Stomach (tissue), 9 donors: Measurements from ENCODE around the gene ABCC1. TPM values are rescaled to one million over a fixed set of nuclear protein-coding genes. Genes with fewer than 3 reads are reported as not detected.
A peak's percentile ranks its signal among the peaks of the same experiment; 100 is the strongest.

Experiments
- DNase-seq, 2 donors: peaks; one replicate each; pipeline versions ENCODE4 v3.0.0 to v3.0.0-alpha.2; 2013 to 2019
- H3K27ac ChIP-seq, 5 donors: fragments of 200-600 bp in 4 of 5; sonication (generic) in 4 of 5; one replicate each; pipeline ENCODE4 v1.5.1; 2013 to 2019; ENCODE audit warnings: mild to moderate bottlenecking in 1 of 5, moderate library complexity in 1 of 5
- H3K27me3 ChIP-seq, 3 donors: fragments of 200-600 bp; sonication (generic); one replicate each; pipeline ENCODE4 v1.5.1; 2017 to 2019; ENCODE audit warnings: mixed run types in 1 of 3
- H3K36me3 ChIP-seq, 4 donors: fragments of 200-600 bp; sonication (generic); 1 replicate in 3 of 4; 2 replicates in 1 of 4; pipeline ENCODE4 v1.5.1; 2016 to 2019
- H3K4me1 ChIP-seq, 4 donors: fragments of 200-600 bp; sonication (generic); one replicate each; pipeline ENCODE4 v1.5.1; 2016 to 2019
- H3K4me3 ChIP-seq, 4 donors: fragments of 200-600 bp; sonication (generic) in 3 of 4; one replicate each; pipeline ENCODE4 v1.5.1; 2016 to 2019; ENCODE audit warnings: mild to moderate bottlenecking in 1 of 4
- H3K9me3 ChIP-seq, 4 donors: fragments of 200-600 bp; sonication (generic); one replicate each; pipeline ENCODE4 v1.5.1; 2016 to 2019
- EP300 ChIP-seq: sonication (generic); formaldehyde crosslinking; IDR thresholded peaks from one replicate; pipeline ENCODE4 v1.6.1; 2017; ENCODE audit warnings: antibody characterized with exemption
- POLR2A ChIP-seq, 4 donors: fragments of 450-650 bp; IDR thresholded peaks; one replicate each; pipeline ENCODE4 v1.6.1; 2016; ENCODE audit warnings: antibody characterized with exemption in 4 of 4, control low read depth in 2 of 4, mild to moderate bottlenecking in 1 of 4, moderate library complexity in 1 of 4
- POLR2AphosphoS5 ChIP-seq, 3 donors: sonication (generic); formaldehyde crosslinking; IDR thresholded peaks; one replicate each; pipeline ENCODE4 v1.6.1; 2016; ENCODE audit warnings: antibody characterized with exemption in 3 of 3
- WGBS, 5 donors: extraction: QIAGEN DNeasy Blood & Tissue Kit in 3 of 5; methylation state at CpG; one replicate each; pipeline versions ENCODE4 v1.1.5 to v1.1.7; 2013 to 2018; 5-methylcytosine and 5-hydroxymethylcytosine counted together
- intact Hi-C: fragments of 100-400 bp; cut with DNase I; formaldehyde crosslinking; loops from one replicate; pipeline ENCODE4 v1.15.1; 2023; ENCODE audit warnings: low total_unique reads
- polyA plus RNA-seq, 3 donors: library from polyadenylated mRNA; stranded (reverse); fragments of 200-250 nt; gene quantifications; one replicate each; pipeline ENCODE4 v1.2.3, GENCODE V29; 2013
- total RNA-seq, 5 donors: library from RNA; depleted of rRNA; stranded (reverse); fragments of >200 nt; gene quantifications; one replicate each; pipeline versions ENCODE4 v1.1.0 to v1.2.3, GENCODE V29; 2014 to 2016
- TF ChIP-seq, protein P1 (sequence below), 7 experiments: fragments of 450-650 bp in 4 of 7; fragments of 200-600 bp in 3 of 7; sonication (generic) in 3 of 7; IDR thresholded peaks; one replicate each; pipeline ENCODE4 v1.5.1; 2016 to 2019; ENCODE audit warnings: antibody characterized with exemption in 7 of 7, control low read depth in 2 of 7, mild to moderate bottlenecking in 1 of 7
- donor health status: healthy with polysubstance abuse.
- donor health status: Bipolar disorder and iron deficiency.
- donor health status: healthy.

Gene ABCC1
- total and polyA plus RNA-seq, 8 donors, result 2.3 to 105 (median 24.9) TPM

DNA sequence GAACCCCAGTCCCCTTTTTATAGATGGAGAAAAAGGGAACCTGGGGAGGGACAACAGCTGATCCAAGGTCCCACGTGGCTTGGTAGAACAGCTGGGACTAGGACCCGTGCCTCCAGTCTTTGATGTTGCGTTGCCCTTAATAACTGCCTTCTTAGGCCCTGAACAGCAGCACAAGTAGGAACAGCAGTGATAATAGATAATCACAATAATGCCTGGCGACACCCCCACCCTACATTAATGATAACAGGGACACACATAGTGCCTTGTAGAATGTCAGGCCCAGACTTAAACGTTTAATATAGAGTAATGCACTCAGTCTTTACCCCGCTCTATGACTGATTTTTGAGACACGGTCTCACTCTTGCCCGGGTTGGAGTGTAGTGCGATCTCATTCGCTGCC is 177.5 kb downstream of the ABCC1 start:
- TF ChIP-seq POLR2AphosphoS5 (IDR thresholded peaks at IDR 0.05) (no peak), POLR2A (IDR thresholded peaks at IDR 0.05) (no peak), EP300 (no peak)
- TF ChIP-seq, protein P1, sequence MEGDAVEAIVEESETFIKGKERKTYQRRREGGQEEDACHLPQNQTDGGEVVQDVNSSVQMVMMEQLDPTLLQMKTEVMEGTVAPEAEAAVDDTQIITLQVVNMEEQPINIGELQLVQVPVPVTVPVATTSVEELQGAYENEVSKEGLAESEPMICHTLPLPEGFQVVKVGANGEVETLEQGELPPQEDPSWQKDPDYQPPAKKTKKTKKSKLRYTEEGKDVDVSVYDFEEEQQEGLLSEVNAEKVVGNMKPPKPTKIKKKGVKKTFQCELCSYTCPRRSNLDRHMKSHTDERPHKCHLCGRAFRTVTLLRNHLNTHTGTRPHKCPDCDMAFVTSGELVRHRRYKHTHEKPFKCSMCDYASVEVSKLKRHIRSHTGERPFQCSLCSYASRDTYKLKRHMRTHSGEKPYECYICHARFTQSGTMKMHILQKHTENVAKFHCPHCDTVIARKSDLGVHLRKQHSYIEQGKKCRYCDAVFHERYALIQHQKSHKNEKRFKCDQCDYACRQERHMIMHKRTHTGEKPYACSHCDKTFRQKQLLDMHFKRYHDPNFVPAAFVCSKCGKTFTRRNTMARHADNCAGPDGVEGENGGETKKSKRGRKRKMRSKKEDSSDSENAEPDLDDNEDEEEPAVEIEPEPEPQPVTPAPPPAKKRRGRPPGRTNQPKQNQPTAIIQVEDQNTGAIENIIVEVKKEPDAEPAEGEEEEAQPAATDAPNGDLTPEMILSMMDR (IDR thresholded peaks at IDR 0.05), result no peak
- 69 to 76% (median 72%) methylated on average over 10 of the region's 10 CpGs for WGBS, 5 donors
- Histone ChIP-seq H3K27me3 (no peaks in the 10 kb centered on the region), H3K4me1 (peaks cover 0 to 5% (median 0%) of the 10 kb centered on the region in 4 donors), H3K4me3 (no peak overlapping the region), H3K9me3 (peaks cover 0 to 12% (median 4%) of the 10 kb centered on the region in 4 donors), H3K27ac (peak overlapping the region in 4 of 5 donors; percentile 2 to 74 (median 39)), H3K36me3 (peaks cover 46 to 97% (median 93%) of the 10 kb centered on the region in 4 donors)
- intact Hi-C loops, result loop anchor here (10.0 kb wide), 1 partner anchor 92 kb away; no protein-coding TSS in a partner anchor
- no peak for DNase-seq

DNA sequence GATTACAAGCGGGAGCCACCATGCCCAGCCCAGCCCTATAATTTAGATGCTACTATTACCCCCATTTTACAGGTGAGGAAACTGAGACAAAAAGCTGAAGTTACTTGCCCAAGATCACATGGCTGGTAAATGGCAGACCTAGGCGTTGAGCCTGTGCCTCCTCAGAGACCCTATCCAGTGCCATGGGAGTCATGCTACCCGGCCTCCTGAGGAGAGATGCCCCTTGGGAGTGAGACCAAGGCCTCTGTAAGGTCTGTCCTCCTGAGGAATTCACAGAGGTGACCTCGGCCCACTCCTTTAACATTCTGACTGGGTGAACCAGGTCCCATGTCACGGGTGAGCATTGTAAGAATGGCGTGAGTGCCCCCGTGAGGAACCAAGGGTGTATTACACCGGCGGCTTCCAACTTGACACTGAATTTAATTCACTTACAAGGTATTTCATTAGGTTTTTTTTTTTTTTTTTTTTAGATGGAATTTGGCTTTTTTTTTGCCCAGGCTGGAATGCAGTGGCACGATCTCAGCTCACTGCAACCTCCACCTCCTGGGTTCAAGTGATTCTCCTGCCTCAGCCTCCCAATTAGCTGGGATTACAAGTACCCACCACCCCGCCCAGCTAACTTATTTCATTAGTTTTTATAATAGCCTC is 178.2 kb downstream of the ABCC1 start:
- WGBS, 5 donors, result 26 to 35% (median 32%) methylated on average over 10 to 11 of the region's 11 CpGs
- H3K36me3 ChIP-seq, result peaks cover 43 to 97% (median 92%) of the 10 kb centered on the region in 4 donors
- peak; percentile 74 to 86 for DNase-seq
- intact Hi-C loops, result loop anchor here (10.0 kb wide), 1 partner anchor 93 kb away; no protein-coding TSS in a partner anchor
- TF ChIP-seq EP300 (no peak), POLR2AphosphoS5 (IDR thresholded peaks at IDR 0.05) (peak in 1 of 3 donors; percentile 32), POLR2A (IDR thresholded peaks at IDR 0.05) (no peak)
- TF ChIP-seq, protein P1 (IDR thresholded peaks at IDR 0.05), result peak in 5 of 7 experiments; percentile 85 to 95 (median 91)
- no peaks in the 10 kb centered on the region for H3K27me3 ChIP-seq
- peaks cover 0 to 5% (median 0%) of the 10 kb centered on the region in 4 donors for H3K4me1 ChIP-seq
- H3K9me3 ChIP-seq, result peaks cover 0 to 12% (median 4%) of the 10 kb centered on the region in 4 donors
- H3K27ac ChIP-seq, result peak overlapping the region in 4 of 5 donors; percentile 2 to 74 (median 39)
- H3K4me3 ChIP-seq, result no peak overlapping the region

DNA sequence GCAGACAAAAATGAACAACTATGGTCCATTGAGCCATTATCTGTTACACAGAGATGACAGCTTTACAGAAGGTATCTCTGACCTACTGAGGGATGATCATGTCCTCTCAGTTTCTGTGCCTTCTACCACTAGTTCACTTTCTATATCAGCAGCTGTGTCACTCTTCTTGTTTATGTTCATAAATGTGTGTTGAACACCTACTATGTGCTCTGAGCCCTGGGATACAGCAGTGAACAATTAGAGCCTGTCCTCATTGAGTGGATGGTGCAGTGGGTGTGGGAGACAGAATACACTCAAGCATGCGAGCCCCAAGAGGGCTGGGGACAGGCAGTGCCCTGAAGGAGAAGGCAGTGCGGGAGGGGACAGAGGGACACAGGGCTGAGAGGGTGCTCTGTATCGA is 181.8 kb downstream of the ABCC1 start:
- Histone ChIP-seq H3K4me3 (no peak overlapping the region), H3K27ac (no peak overlapping the region), H3K36me3 (peaks cover 55 to 99% (median 94%) of the 10 kb centered on the region in 4 donors), H3K9me3 (no peaks in the 10 kb centered on the region), H3K27me3 (no peaks in the 10 kb centered on the region), H3K4me1 (peaks cover 0 to 5% (median 0%) of the 10 kb centered on the region in 4 donors)
- 79 to 96% (median 93%) methylated on average over 3 of the region's 3 CpGs for WGBS, 5 donors
- intact Hi-C loops, result no loop called here
- no peak for DNase-seq
- TF ChIP-seq EP300 (no peak), POLR2A (IDR thresholded peaks at IDR 0.05) (no peak), POLR2AphosphoS5 (IDR thresholded peaks at IDR 0.05) (no peak)
- TF ChIP-seq, protein P1 (IDR thresholded peaks at IDR 0.05), result no peak

DNA sequence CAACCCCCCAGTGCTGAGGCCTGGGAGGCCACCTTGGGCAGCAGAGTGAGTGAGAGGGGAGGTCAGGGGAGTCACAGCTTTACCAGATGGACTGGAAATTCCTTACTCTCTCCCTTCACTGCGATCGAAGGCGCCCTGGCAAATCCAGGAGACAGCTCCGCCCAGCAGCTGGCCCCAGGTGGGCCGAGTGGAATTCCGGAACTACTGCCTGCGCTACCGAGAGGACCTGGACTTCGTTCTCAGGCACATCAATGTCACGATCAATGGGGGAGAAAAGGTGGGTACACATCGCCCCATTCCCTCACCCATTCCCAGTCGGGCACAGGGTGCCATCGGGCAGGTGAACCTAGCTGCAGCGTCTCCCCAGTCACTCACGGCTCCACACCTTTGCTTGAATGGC is 182.2 kb downstream of the ABCC1 start:
- DNase-seq, result no peak
- Histone ChIP-seq H3K36me3 (peaks cover 60 to 99% (median 94%) of the 10 kb centered on the region in 4 donors), H3K27me3 (no peaks in the 10 kb centered on the region), H3K27ac (no peak overlapping the region), H3K9me3 (no peaks in the 10 kb centered on the region), H3K4me1 (peaks cover 0 to 5% (median 0%) of the 10 kb centered on the region in 4 donors), H3K4me3 (no peak overlapping the region)
- TF ChIP-seq EP300 (no peak), POLR2A (IDR thresholded peaks at IDR 0.05) (no peak), POLR2AphosphoS5 (IDR thresholded peaks at IDR 0.05) (no peak)
- TF ChIP-seq, protein P1 (IDR thresholded peaks at IDR 0.05), result no peak
- intact Hi-C loops, result no loop called here
- 92 to 97% (median 94%) methylated on average over 14 to 15 of the region's 15 CpGs for WGBS, 5 donors
